SW480 (cell line): Measurements from ENCODE around the gene AJUBA.
"Not testable (repeated sequence)": the region's sequence is repeated elsewhere in the genome, so short reads cannot be mapped to it uniquely, and the experiment has no call there.

Experiments used
- DNase-seq: peaks from one replicate; pipeline ENCODE4 v3.0.0-alpha.2; 2016; ENCODE audit warnings: low spot score

The AJUBA gene

DNA sequence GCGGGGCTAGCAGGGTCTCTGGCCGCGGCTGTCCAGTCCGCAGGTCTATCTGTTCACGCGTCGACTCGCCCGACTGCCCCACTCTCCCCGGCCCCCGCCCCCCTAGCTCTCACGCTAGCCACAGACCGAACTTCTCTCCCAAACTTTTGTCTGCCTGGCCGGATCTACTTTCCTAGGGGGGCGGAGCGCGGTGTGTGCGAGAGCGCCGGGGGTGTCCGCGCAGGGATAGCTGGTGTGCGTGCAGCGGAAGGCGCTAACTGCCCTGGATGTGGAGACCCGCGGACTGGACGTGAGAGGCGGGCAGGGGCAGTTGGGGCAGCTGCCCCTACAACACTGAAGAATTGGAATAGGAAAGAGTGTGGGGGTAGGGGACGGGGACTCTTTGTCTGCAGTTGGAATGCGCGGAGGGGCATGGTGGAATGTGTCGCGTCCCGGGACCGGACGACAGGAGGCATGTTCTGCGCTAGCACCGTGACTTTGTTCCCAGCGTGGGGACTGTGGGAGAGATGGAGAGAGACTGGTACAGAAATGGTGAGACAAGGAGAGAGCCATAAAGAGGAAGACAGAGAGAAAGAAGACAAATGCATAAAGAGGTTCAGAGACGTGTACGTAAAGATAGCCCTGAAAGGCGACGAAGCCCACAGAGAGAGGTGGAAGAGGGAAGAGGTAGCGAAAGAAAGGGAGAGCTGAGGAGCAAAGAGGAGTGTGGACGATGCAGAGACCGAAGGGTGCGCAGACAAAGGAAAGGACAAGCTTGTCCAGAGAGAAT lies at the start of gene AJUBA:
Gene AJUBA, minus strand, starts transcription at position 75 of the 769 bp plus-strand sequence. CDS start 285 bp downstream, outside the sequence.
- DNase-seq, result peak; percentile 91

DNA sequence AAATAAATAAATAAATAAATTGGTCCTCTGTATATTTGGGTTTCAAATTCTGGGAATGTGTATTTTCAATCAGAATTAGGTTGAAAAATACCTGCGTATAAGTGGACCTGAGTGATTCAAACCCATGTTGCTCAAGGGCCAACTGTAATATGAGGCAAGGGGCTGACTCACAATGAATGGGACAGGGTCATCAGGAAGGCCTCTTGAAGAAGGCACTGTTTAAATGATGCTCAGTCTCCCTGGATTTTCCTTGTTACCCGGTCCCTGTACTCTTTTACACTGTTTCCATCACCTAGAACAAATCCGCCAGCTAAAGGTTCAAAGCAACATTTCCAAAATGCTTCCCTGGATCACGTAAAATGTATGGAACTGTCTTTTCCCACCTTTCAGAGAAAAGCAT lies 48.6 kb upstream of the AJUBA start:
- no peak for DNase-seq

DNA sequence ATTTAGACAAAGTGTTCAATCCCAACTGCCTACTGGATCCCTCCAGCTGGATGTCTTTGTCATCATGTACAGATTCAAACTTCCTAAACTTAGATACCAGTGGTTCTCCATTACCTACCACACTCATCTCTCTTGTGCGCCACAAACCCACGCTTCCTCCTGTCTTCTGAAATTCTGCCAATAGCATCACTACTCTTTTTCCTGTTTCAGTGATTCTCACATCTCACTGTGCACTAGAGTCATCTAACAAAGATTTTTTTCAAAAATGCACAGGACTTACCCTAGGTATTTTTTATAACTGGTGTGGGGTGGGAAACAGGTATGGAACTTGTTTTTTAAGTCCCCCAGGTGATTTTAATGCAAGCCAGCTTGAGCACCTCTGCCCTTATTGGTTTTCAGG lies 46.4 kb upstream of the AJUBA start:
- DNase-seq, result no peak

DNA sequence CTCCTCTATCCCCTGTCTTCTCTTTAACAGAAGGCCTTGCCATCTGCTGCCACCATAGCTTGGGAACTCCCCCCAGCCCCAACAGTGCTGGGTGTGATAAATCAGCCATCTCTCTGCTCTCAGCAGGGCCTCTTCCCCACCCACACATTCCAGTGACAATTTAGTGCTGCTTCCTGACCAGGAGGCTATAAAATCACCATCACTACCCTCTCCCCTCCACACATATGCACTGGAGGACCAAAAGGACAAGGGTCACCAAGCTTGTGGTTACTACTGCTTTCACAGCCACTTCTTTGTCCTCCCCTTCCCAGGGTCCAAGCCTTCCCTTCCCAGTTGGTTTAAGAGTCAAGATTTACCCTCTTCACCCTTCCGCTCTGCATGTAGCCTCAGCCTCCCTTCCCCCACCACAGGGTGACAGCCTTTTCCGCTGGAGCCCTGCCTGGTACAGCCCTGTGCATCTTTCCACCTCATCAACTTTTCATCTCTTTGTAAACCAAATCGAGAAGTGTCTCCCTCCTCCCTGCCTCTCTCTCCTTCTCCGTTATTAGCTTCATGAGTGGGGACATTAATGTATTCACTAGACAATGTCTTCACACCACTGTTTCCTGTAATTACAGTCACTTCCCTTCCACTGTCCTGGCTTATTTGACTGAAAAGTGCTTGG lies 42.9 kb upstream of the AJUBA start:
- DNase-seq, result peak; percentile 55

DNA sequence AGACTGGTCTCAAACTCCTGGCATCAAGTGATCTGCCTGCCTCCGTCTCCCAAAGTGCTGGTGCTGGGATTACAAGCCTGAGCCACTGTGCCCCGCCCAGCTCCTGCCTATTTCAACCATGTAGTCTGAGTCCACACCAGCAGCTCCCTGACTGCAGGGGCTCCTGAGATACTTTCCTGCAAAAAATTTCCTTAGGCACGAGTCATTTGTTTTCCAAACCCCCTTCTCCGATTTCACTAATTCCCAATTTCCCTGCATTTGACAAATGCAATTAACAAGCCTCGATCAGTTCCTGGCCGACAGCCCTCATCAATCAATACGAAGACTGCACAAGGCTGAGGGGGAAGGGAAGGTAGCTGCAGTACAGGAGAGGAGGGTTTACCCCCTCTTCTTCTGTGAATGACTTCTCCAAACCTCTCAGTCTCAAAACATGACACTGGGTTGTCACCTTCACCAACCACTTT lies 42.3 kb upstream of the AJUBA start:
- DNase-seq, result no peak

DNA sequence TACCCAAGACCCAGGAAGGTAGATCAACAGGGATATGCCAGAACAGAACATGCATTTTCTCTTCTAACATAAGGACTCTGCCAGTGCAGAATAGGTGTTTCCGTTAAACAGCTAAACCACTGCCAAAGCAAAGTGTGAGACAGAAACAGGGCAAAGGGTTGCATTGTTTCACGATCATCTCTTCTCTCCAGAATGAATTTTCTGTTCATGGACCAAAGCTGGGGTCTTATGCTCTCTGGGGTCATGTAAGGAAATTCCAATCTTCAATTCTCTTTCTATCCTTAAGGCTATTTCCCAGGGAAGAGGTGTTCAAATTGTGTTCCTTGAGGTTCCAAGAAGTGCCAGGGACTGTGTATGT lies 41.4 kb upstream of the AJUBA start:
- DNase-seq, result no peak

DNA sequence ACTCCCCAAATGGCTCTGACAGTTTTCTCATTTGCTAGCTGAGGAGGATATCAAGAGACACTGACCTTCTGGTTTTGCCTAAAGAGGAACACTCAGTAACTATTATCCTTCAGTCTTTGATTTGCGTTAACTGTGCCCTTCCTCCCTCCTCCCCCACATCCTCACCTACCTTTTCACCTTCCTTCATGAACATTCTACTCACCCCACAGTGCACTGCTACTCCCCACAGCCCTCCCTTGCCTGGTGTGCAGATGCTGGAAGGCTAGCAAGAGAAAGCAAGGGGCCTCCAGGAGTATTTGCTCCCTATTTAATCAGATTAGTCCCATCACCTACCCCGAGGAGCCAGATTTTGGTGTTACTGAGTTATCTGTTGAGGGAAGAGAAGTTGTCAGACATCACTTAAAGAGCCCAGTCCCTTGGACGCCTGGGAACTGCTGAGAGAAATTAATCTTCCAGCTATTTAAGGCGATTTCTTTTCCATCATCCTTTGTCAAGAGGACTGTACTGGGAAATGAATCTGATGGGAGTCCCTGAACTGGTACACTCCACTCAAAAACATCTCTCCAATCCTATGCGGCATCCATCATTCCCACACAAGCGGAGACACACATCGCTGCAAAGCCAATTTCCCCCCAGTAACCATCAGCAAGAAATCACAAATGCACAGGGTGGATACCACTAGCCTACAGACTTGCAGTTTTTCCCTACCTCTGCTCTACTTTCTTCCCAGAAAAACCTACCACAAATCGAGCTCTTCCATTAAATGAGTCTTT lies 40.9 kb upstream of the AJUBA start:
- no peak for DNase-seq

DNA sequence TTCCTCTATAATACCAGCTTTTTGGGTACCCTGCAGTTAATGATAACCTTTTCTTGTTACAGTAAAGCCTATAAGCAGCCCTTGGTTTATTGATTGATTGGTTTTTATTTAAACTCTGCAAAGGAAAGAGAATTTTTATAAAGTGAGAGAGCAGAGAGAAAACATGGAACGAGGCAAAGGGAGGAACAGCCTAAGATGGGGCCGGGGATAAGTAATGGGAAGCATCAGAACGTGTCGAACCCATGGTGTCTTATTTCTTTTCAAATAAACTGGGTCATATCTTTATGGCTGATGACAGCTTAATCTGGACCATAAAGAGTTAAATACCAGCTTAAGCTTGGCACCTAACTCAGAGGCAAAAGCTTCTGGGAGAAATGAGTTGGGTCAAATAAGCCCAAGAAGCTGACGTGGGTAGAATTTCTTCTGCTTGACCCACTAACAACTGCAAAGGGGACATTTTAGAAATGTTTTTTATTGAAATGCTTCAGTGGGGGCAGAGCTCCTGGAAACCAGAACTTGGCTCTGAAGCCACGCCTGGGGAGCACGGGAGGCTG lies 39.6 kb upstream of the AJUBA start:
- no peak for DNase-seq

DNA sequence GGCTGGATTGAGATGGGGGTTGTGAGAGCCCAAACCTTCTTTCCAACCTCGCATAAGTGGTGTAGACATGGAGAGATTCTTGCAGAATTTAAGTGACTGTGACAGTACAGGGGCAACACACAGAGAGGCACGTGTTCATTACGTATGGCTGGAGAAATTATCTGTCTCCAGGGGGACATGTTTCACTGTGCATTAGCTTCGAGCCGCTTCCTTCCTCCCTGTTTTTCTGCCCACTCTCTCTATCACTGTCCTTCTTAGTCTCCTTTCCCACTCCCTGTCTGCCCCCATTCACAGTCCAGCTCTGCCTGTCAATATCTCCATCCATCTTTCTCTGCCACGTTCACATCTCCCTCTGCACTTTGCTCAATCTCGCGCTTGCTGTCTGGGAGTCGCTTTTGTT lies 39.1 kb upstream of the AJUBA start:
- DNase-seq, result no peak

DNA sequence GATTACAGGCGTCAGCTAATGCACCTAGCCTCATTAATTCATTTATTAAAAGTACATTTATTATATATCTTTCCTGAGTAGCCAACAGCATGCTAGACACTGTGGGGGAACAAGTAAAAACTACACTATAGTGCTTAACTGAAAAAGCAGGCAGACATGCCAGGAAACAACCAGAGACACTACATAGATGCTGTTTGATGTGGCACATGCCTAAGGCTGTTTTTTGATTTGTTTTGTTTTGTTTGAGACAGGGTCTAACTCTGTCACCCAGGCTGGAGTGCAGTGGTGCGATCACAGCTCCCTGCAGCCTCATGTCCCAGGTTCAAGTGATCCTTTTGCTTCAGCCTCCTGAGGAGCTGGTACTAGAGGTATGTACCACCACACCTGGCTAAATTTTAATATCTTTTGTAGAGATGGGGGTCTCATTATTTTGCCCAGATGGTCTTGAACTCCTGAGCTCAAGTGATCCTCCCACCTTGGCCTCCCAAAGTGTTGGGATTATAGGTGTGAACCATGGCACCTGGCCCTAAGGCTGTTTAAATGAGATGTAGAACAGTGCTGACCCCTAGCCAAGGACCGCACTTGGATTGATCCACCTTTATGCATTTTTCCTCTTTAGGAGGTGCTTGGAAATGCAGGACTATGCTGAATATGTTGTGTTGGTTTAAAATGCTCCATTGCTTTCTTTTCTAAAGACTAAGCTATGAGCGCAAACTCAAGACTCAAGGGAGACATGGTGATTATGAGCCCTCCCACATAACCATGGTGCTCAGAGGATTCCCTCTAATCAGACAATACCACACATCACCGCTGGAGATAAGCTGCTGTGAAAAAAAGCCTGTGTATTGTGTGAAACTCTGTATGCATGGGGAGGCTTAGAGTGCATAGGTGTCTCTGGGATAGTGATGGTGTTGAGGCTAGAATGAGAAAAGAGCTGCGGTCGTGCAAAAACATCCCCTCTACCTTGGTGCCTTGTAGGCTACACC lies 38.1 kb upstream of the AJUBA start:
- no peak for DNase-seq

DNA sequence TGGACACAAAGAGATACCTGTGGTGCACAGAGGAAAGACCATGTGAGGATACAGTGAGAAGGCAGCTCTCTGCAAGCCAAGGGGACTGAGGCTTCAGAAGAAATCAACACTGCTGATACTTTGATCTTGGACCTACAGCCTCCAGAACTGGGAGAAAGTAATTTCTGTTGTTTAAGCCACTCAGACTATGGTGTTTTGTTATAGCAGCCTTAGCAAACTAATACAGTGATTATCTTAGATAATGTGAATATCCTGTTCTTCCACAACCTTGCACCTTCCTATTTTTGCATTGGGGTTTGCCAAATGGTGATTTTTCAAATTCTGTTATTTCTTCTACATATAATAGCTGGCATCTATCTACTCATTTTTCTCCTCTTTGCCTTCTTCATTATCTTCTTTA lies 35.8 kb upstream of the AJUBA start:
- DNase-seq, result no peak

DNA sequence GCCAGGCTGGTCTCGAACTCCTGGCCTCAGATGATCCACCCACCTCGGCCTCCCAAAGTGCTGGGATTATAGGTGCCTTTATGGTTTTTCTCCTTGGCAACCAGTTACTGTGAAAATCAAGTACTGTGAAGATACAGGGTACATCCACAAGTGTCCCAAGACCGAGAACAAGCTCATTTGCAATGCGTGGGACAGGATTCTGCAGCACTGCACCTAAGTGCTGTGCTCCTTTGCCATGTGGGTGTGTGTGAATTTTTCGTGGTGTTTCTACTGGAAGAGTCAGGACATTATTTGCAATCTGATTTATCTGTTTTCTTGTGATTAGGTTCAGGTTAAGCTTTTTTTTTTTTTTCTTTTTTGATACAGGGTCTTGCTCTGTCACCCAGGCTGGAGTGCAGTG lies 34.7 kb upstream of the AJUBA start:
- no peak for DNase-seq

DNA sequence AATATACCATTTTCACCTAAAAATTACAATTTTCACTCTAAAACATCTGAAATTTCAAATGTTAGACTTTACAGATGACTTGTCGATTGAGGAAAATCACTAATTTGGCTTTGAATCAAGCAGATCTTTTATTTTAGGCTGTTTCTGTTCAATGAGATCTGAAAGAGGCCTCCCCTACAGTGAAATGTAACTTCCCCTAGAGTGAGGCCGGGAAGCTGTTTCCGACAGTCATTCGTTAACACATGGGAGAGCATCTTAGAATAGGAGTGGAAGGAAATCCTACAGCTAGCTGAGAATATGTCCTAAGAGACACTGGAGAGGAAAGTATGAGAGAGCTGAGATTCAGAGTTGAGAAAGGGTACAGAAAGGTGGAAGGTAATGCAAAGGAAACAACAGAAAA lies 33.3 kb upstream of the AJUBA start:
- no peak for DNase-seq

DNA sequence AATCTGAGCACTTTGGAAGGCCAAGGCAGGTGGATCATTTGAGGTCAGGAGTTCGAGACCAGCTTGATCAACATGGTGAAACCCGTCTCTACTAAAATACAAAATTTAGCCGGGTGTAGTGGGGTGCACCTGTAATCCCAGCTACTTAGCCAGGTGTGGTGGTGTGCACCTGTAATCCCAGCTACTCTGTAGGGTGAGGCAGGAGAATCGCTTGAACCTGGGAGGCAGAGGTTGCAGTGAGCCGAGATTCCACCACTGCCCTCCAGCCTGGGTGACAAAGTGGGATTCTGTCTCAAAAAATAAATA lies 31.4 kb upstream of the AJUBA start:
- DNase-seq, result not testable (repeated sequence)

DNA sequence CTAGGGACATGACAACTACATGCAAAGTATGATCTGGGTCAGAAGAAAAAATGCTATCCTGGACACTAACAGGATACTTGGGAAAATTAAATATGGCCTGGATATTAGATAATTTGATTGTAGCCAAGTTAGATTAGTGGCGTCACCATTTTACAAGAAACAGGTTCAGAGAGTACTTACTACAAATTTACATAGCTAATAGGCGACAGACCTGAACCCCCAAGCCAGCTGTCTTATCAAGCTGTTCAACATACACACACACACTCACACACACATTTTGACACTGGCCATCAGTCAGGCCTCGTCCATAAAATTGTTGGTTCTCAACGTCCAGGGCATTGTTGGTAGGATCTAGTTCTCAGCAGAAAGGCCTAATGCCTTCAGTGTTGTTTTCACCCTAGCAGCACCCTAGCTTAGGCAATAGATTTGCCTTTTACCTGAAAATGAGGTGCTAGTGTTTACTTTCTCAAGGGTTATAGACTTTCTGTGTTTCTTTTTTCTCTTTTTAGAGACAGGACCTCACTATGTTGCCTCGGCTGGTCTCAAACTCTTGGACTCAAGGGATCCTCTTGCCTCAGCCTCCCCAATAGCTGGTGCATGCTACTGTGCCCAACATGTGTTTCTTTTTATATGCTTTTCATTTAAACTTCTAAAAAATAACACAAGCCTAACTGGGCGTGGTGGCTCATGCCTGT lies 30.9 kb upstream of the AJUBA start:
- DNase-seq, result no peak

DNA sequence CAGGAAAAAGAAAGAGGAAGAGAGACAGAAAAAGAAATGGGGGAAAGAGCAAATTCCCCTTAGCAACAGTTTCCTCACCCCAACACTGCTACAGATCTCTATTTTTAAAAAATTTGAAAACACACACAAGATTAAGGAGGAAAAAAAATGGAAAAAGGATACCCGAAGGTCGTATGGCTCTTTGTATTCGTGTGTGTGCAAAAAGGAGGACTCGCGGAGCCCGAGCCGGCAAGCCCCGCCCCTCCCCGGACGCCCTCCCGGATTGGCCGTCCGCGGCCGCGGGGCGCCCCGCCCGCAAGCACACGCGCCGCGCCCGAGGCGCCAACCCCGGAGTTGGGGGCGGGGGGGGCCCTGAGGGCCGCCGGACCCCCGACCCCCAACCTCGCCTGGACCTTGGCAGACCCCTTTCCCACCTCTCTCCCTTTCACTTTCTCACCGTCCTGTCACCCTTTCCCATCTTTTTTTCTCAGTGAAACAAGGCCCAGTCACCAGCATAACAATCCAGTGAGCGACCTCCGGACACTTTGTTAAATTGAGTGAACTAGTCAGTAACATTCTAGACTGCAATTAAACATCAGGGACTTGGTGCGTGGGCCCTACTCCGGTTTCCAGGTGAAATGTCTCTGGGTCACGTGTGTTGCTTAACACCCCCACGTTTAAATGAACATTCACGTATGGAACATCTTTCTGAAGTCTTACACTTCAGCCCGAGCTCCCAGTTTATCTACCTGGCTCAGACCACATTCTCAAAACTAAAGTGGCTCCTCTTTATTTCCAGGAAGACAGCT lies 27.8 kb upstream of the AJUBA start, which contains the start of gene C14orf93:
Gene C14orf93, minus strand, starts transcription at position 205 of the 788 bp plus-strand sequence. CDS start 11,120 bp downstream, outside the sequence.
- DNase-seq, result peak; percentile 69

DNA sequence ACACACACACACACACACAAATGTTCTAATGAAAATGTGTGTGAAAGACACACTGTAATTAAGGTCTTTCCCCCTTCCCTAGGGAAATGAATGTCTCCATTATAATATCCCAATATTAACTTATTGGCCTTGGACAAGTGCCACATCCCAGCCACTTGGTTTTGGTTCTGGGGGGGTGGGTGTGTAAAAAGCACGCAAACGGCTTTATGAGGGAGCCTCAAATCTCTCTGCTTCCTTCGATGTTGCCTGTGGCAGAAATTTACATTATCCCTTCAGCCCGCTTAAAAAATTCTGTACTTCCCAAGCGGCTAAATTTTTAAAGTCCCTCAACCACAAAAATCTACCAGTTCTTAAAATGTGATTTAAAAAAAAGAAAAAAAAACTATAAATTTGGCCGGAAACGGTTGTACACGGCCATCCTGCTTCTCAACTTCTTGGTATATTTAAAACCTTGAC lies 27.2 kb upstream of the AJUBA start:
- no peak for DNase-seq

DNA sequence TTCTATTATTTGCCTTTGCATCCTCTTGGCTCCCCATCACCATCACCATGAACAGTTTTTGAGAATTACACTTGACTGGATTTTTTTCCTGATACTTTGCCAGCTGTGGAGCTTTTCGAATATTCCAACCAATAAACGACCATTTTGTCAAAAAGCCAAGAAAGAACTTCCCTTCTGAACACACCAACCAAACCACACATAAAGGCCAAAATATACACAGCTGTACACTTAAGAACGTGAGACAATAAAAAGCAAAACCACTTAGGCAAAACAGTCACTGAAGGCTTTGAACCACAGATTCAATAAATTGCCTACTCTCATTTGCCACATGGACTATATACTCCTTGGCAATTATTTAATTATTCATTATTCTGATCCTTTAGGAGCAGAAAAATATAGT lies 26.5 kb upstream of the AJUBA start:
- no peak for DNase-seq

DNA sequence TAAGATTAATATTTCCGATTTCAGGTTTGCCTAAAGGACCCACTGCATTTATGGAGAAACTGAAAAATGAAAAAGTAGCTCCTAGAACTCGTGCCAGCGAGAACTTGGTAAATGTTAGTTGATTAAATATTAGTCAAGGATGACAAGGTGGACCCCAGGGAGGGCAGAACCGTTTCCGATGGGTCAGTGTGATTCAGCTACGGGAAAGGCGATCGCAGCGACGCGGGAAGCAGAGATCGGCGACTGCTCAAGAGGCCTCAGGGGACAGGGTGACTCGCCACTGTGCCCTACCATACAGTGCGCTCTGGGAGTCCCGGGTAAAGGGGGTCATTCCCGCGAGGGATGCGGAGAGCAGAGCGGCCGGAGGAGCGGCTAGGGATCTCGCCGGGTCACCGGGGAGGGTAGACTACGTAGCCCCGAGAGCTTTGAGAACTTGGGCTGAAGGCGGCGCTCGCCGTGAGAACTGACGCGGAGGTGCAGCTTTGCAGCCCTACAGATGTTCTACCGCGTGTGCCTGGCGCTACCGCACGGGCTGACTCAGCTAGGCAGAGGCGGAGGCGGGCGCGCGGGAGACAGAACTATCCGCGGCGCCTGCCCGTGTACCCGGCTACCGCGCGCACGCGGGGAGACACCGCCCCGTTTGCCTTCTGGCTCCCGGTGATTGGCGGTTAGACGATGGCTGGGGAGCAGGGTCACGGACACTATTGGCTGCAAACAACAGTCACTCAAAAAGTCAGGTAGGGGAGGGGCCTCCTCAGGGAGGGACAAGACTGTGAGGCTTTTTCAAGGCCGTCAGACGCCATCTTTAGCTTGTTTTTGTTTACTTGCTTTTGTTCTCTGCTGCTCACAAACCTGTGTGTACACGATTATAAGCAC lies 24.4 kb upstream of the AJUBA start:
- DNase-seq, result peak; percentile 97
